A549 treated with AZD9567 at 1 μM for 4 hours (cell line): ENCODE measurements around the gene HSD17B12. TPM values are rescaled to one million over a fixed set of nuclear protein-coding genes. Genes with fewer than 3 reads are reported as not detected.

Source experiments
- total RNA-seq: library from RNA; stranded (reverse); fragments of 200-300 nt; extraction: Qiagen RNA extraction; gene quantifications from 5 replicates; pipeline ENCODE4 v1.2.3, GENCODE V29; 2022; ENCODE audit not compliant: insufficient read depth

The HSD17B12 gene
- total RNA-seq, result 64.5 to 82.2 TPM (median 71.0 TPM) in 5 replicates

DNA sequence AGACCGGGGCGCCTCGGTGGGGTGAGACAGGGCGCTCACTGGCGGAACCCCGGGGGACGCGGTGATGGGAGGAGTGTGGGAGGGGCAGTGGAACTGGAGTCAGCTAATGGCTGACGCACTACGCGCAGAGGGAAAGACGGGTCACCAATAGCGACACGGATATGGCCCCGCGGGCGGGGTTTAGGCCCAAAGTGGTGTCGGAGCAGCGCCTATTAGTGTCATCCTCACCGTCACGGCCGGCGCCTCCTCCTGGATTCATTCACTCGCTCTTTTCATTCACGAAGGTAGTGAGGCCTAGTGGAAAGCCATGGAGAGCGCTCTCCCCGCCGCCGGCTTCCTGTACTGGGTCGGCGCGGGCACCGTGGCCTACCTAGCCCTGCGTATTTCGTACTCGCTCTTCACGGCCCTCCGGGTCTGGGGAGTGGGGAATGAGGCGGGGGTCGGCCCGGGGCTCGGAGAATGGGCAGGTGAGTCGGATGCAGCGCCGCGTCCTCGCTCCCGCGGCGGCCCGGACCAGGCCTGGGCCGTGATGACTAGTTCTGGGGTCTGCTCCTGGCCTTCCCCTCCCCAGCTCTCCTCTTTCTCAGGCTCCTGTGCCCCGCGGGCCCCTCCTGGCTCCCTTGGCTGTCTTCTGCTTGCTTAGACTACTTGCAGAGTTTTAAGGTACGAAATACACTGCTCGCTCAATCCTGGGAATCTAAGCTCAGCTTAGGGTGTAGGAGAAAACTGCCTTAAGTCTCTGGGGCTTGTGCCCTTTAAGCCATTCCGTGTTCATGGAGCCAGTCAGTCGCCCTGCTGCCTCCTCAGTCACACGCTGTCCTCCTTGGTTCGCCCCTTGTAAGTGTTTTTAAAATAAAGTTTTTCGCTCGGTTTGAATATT is at the start of gene HSD17B12:
Gene HSD17B12 (plus strand): TSS at position 218 of the 880 bp plus-strand sequence. CDS start 90 bp downstream, at position 308.

DNA sequence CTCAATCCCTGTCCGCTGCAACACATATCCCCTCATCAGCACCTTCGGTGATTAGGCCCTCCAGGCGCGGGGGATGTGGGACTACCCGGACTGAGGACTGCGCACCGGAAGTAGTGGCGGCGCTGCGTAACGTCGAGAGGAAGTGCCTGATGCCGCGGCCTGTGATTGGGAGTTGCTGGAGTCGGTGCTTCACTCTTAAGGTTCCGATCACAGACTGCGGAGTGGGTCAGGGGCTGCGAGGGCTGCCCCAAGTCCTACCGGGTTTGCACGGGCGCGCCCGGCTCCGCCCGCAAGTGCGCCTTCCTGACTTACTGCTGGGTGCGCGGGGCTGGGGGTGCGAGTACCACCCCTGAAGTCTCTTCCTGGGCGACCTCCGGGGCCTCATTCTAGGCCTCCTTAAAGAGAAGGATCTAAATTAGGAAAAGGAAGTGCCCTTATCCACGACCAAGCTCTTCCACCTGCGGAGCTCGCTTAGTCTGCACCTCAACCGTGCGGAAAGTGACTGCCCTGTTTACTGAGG is 200.2 kb downstream of the HSD17B12 start, which contains the start of gene ALKBH3:
Gene ALKBH3 (plus strand): TSS at position 192 of the 520 bp plus-strand sequence. CDS start 1,822 bp downstream, outside the sequence.

Other genes with a start within 250 kb of the HSD17B12 start
- 21.6 to 35.7 TPM (median 24.1 TPM) in 5 replicates for gene ALKBH3, start 200.1 kb downstream of the HSD17B12 start, total RNA-seq